Endothelial cell of umbilical vein (primary cell): ENCODE measurements around the gene FABP7. TPM values are rescaled to one million over a fixed set of nuclear protein-coding genes. Genes with fewer than 3 reads are reported as not detected.
"Not testable (repeated sequence)": the region's sequence is repeated elsewhere in the genome, so short reads cannot be mapped to it uniquely, and the experiment has no call there.

Experiments used
- BruUV-seq: library from RNA; stranded (reverse); fragments of 400-500 nt; replicated peaks from 2 replicates; lab custom pipeline; 2021; lab: Mats Ljungman, UMichigan
- CTCF ChIA-PET: fragments of 300-600, 350-600 bp; sonication (Branson Sonifier 250); formaldehyde crosslinking; loops from one replicate; lab custom pipeline; 2021; ENCODE audit warnings: antibody characterized with exemption, inconsistent platforms; lab: Charles Lee
- POLR2A ChIA-PET: fragments of 300-600, 350-600 bp; sonication (Branson Sonifier 250); formaldehyde crosslinking; loops from one replicate; lab custom pipeline; 2021; ENCODE audit warnings: antibody characterized with exemption, inconsistent platforms; lab: Charles Lee
- DNase-seq: peaks from one replicate; pipeline ENCODE4 v3.0.0-alpha.2; 2011; ENCODE audit warnings: low read depth, low spot score
- FAIRE-seq: peaks from 2 replicates; lab custom pipeline; 2011; peaks lifted over from hg19 to GRCh38; lab: Jason Lieb, UNC
- H2AFZ ChIP-seq: 2 replicates; pipeline ENCODE4 v1.6.0; 2012; ENCODE audit warnings: low read depth, low read length, control low read depth, inconsistent platforms
- H3K27ac ChIP-seq: 2 replicates; pipeline ENCODE4 v1.5.1; 2011; ENCODE audit warnings: low read depth, mild to moderate bottlenecking, control low read depth, low read length, moderate library complexity; ENCODE audit not compliant: insufficient read depth
- H3K27me3 ChIP-seq, 2 experiments: 2 replicates each; pipeline versions ENCODE4 v1.6.0 to v1.6.1; 2011; ENCODE audit warnings: low read length in 2 of 2, mixed read lengths in 1 of 2; ENCODE audit not compliant: control insufficient read depth in 2 of 2, insufficient read depth in 2 of 2
- H3K36me3 ChIP-seq, 2 experiments: 2 replicates in 1 of 2; 3 replicates in 1 of 2; pipeline ENCODE4 v1.5.1; 2011; ENCODE audit warnings: low read length in 2 of 2, mild to moderate bottlenecking in 1 of 2, moderate library complexity in 1 of 2; ENCODE audit not compliant: control insufficient read depth in 2 of 2, insufficient read depth in 2 of 2; ENCODE audit errors: extremely low read depth in 1 of 2
- H3K4me1 ChIP-seq: 3 replicates; pipeline ENCODE4 v1.5.1; 2011; ENCODE audit warnings: mild to moderate bottlenecking, low read length; ENCODE audit not compliant: control insufficient read depth, insufficient read depth; ENCODE audit errors: extremely low read depth
- H3K4me2 ChIP-seq: 2 replicates; pipeline ENCODE4 v1.6.1; 2011; ENCODE audit warnings: low read length, control low read depth, mixed read lengths; ENCODE audit not compliant: insufficient read depth
- H3K4me3 ChIP-seq, 3 experiments: fragments of 200-600 bp in 1 of 3; sonication (generic), shearing (Covaris generic) in 1 of 3; replicated peaks in 1 of 3; 2 replicates each; pipeline ENCODE4 v1.5.1; 2011 to 2016; ENCODE audit warnings: control low read depth in 3 of 3, low read length in 3 of 3, mild to moderate bottlenecking in 2 of 3, inconsistent platforms in 1 of 3, low read depth in 1 of 3, moderate library complexity in 1 of 3; ENCODE audit not compliant: insufficient read depth in 1 of 3
- H3K79me2 ChIP-seq: 2 replicates; pipeline ENCODE4 v1.6.0; 2012; ENCODE audit warnings: low read length, inconsistent platforms; ENCODE audit not compliant: control insufficient read depth, insufficient read depth
- H3K9ac ChIP-seq: replicated peaks from 2 replicates; pipeline ENCODE3; 2011; ENCODE audit warnings: low read length, control low read depth; ENCODE audit not compliant: insufficient read depth; ENCODE audit errors: extremely low read depth
- H3K9me1 ChIP-seq: replicated peaks from 3 replicates; pipeline ENCODE4 v1.6.0; 2011; ENCODE audit warnings: mild to moderate bottlenecking, low read length; ENCODE audit not compliant: control insufficient read depth, insufficient read depth; ENCODE audit errors: extremely low read depth
- H3K9me3 ChIP-seq: replicated peaks from 2 replicates; pipeline ENCODE4 v1.5.1; 2012; ENCODE audit warnings: low read length, inconsistent platforms; ENCODE audit not compliant: control insufficient read depth, insufficient read depth
- H4K20me1 ChIP-seq: replicated peaks from 2 replicates; pipeline ENCODE3; 2011; ENCODE audit warnings: mild to moderate bottlenecking, low read length; ENCODE audit not compliant: control insufficient read depth, insufficient read depth; ENCODE audit errors: extremely low read depth
- EZH2 ChIP-seq: IDR thresholded peaks from 2 replicates; pipeline ENCODE4 v1.6.1; 2012; ENCODE audit warnings: borderline replicate concordance, low read depth, mild to moderate bottlenecking, moderate library complexity, low read length, inconsistent platforms; ENCODE audit not compliant: severe bottlenecking
- FOS ChIP-seq: IDR thresholded peaks from 2 replicates; pipeline ENCODE4 v1.6.1; 2011; ENCODE audit warnings: mild to moderate bottlenecking, low read length, moderate library complexity, borderline replicate concordance; ENCODE audit not compliant: insufficient read depth
- GATA2 ChIP-seq: IDR thresholded peaks from 2 replicates; pipeline ENCODE4 v1.7.0; 2011; ENCODE audit warnings: low read depth, mild to moderate bottlenecking, moderate library complexity, mixed read lengths, low read length; ENCODE audit not compliant: insufficient read length, insufficient read depth
- JUN ChIP-seq: IDR thresholded peaks from 2 replicates; pipeline ENCODE4 v1.6.1; 2011; ENCODE audit warnings: borderline replicate concordance, low read depth; ENCODE audit not compliant: insufficient read length, insufficient read depth
- MAX ChIP-seq: IDR thresholded peaks from 2 replicates; pipeline ENCODE4 v1.6.1; 2011; ENCODE audit not compliant: insufficient read depth, insufficient read length
- MYC ChIP-seq: IDR thresholded peaks from one replicate; pipeline ENCODE4 v1.6.1; 2011; ENCODE audit warnings: mild to moderate bottlenecking, low read depth, low read length
- POLR2A ChIP-seq: IDR thresholded peaks from 2 replicates; pipeline ENCODE4 v1.6.1; 2012; ENCODE audit warnings: low read depth, mild to moderate bottlenecking, control low read depth, low read length
- POLR2AphosphoS5 ChIP-seq: IDR thresholded peaks from 2 replicates; pipeline ENCODE4 v1.6.1; 2012; ENCODE audit warnings: low read depth, mild to moderate bottlenecking, control low read depth, low read length, moderate library complexity; ENCODE audit not compliant: insufficient read depth
- dilution Hi-C: fragments of 300-500 bp; cut with MboI; formaldehyde crosslinking; loops from one replicate; pipeline ENCODE4 v1.15.0; 2019; ENCODE audit warnings: low sequenced_read_pairs; ENCODE audit not compliant: extremely low pct_ligation_motif_present
- intact Hi-C: fragments of 100-400 bp; cut with micrococcal nuclease; formaldehyde crosslinking; loops from one replicate; pipeline ENCODE4 v1.10.0; 2022
- polyA plus RNA-seq, 4 experiments: library from polyadenylated mRNA; depleted of rRNA in 3 of 4; stranded (reverse) in 3 of 4; unstranded in 1 of 4; fragments of >200 nt; gene quantifications; 2 replicates each; pipeline versions ENCODE4 v1.2.1 to v1.2.3, GENCODE V29; 2011 to 2012; ENCODE audit warnings: missing spikeins in 1 of 4
- total RNA-seq: library from RNA; stranded (reverse); gene quantifications from 2 replicates; pipeline ENCODE4 v1.2.3, GENCODE V29; 2021
- TF ChIP-seq, protein P1 (sequence below), 2 donors: IDR thresholded peaks; 1 replicate in 1 of 2; 2 replicates in 1 of 2; pipeline ENCODE4 v1.5.1; 2011; ENCODE audit warnings: low read length in 2 of 2, mild to moderate bottlenecking in 2 of 2, moderate library complexity in 2 of 2, control low read depth in 1 of 2, inconsistent platforms in 1 of 2, low read depth in 1 of 2; ENCODE audit not compliant: insufficient read depth in 1 of 2; ENCODE audit errors: extremely low read depth in 1 of 2

The FABP7 gene
- total and polyA plus RNA-seq, 2 donors (not counting 3 experiments of a cell fraction or from before 2014, with no cell fraction given), result not detected

- not testable (repeated sequence) for H3K36me3 ChIP-seq
These were observed 30.6 kb upstream of the FABP7 start for GRCh38 chr6:122748945-122749344.

GRCh38 chr6:122749451-122750050, 30.0 kb upstream of the FABP7 start:
- Histone ChIP-seq H3K9me3 (no peaks in the 10 kb centered on the region), H3K79me2 (no peaks in the 10 kb centered on the region), H3K9me1 (no peaks in the 10 kb centered on the region), H3K27ac (no peak overlapping the region), H3K4me2 (no peak overlapping the region), H3K36me3 (no peaks in the 10 kb centered on the region), H3K27me3 (peaks cover 0 to 3% of the 10 kb centered on the region in 2 experiments), H3K9ac (no peak overlapping the region), H3K4me3 (no peak overlapping the region), H4K20me1 (no peaks in the 10 kb centered on the region), H2AFZ (no peak overlapping the region), H3K4me1 (no peaks in the 10 kb centered on the region)
- BruUV-seq, result no TSS peak
- intact Hi-C loops (no loop called here), dilution Hi-C loops (no loop called here)
- CTCF ChIA-PET, result interaction anchor here (0.7 kb wide), 1 partner anchor 19 kb away, joined by 3 read pairs; no protein-coding TSS in a partner anchor
- FAIRE-seq (no peak), DNase-seq (no peak)
- POLR2A ChIA-PET, result no interaction called here
- TF ChIP-seq EZH2 (no peak), POLR2AphosphoS5 (no peak), FOS (no peak), MAX (no peak), JUN (no peak), GATA2 (no peak), MYC (no peak), POLR2A (no peak)
- TF ChIP-seq, protein P1, sequence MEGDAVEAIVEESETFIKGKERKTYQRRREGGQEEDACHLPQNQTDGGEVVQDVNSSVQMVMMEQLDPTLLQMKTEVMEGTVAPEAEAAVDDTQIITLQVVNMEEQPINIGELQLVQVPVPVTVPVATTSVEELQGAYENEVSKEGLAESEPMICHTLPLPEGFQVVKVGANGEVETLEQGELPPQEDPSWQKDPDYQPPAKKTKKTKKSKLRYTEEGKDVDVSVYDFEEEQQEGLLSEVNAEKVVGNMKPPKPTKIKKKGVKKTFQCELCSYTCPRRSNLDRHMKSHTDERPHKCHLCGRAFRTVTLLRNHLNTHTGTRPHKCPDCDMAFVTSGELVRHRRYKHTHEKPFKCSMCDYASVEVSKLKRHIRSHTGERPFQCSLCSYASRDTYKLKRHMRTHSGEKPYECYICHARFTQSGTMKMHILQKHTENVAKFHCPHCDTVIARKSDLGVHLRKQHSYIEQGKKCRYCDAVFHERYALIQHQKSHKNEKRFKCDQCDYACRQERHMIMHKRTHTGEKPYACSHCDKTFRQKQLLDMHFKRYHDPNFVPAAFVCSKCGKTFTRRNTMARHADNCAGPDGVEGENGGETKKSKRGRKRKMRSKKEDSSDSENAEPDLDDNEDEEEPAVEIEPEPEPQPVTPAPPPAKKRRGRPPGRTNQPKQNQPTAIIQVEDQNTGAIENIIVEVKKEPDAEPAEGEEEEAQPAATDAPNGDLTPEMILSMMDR (IDR thresholded peaks at IDR 0.05; ENCODE audit: extremely low read depth in 1 of 2, insufficient read depth in 1 of 2, low read depth in 1 of 2, low read length in 2 of 2), result no peak

More at GRCh38 chr6:122748945-122749344, 30.6 kb upstream of the FABP7 start:
- H3K4me1 ChIP-seq, dilution Hi-C loops, H3K9me1 ChIP-seq, POLR2A ChIA-PET, H3K4me2 ChIP-seq, DNase-seq, H3K9me3 ChIP-seq, FAIRE-seq, intact Hi-C loops, H4K20me1 ChIP-seq, H3K4me3 ChIP-seq, CTCF ChIA-PET, H3K9ac ChIP-seq, H3K27ac ChIP-seq, BruUV-seq, H3K27me3 ChIP-seq, H2AFZ ChIP-seq, H3K79me2 ChIP-seq: not testable (repeated sequence)
